ENCODE measurements around the gene PTPRM. TPM values are rescaled to one million over a fixed set of nuclear protein-coding genes. Genes with fewer than 3 reads are reported as not detected.

Gene PTPRM
- total RNA-seq, 1 donor from 2014 or later = 65.5 TPM

- H3K27me3 ChIP-seq (ENCODE audit: control insufficient read depth, insufficient read depth, low read length) = no peaks in the 10 kb centered on the region
- no peaks in the 10 kb centered on the region for H3K36me3 ChIP-seq (ENCODE audit: control insufficient read depth, insufficient read depth, low read length)
- no peak for DNase-seq (ENCODE audit: low read depth)
- TF ChIP-seq CTCF (IDR thresholded peaks at IDR 0.05; ENCODE audit: insufficient read depth, low read length, poor library complexity, severe bottlenecking) = no peak
- no peak overlapping the region for H3K4me3 ChIP-seq (ENCODE audit: low read depth, low read length)
Observed at GRCh38 chr18:7856733-7857132, 289.6 kb downstream of the PTPRM start.

- no peaks in the 10 kb centered on the region for H3K27me3 ChIP-seq (ENCODE audit: control insufficient read depth, insufficient read depth, low read length)
- TF ChIP-seq CTCF (IDR thresholded peaks at IDR 0.05; ENCODE audit: insufficient read depth, low read length, poor library complexity, severe bottlenecking) = no peak
- no peaks in the 10 kb centered on the region for H3K36me3 ChIP-seq (ENCODE audit: control insufficient read depth, insufficient read depth, low read length)
- H3K4me3 ChIP-seq (ENCODE audit: low read depth, low read length) = no peak overlapping the region
- DNase-seq (ENCODE audit: low read depth) = no peak
Observed at GRCh38 chr18:7857562-7857961, 290.4 kb downstream of the PTPRM start.

- no peaks in the 10 kb centered on the region for H3K36me3 ChIP-seq (ENCODE audit: control insufficient read depth, insufficient read depth, low read length)
- no peak overlapping the region for H3K4me3 ChIP-seq (ENCODE audit: low read depth, low read length)
- no peaks in the 10 kb centered on the region for H3K27me3 ChIP-seq (ENCODE audit: control insufficient read depth, insufficient read depth, low read length)
- TF ChIP-seq CTCF (IDR thresholded peaks at IDR 0.05; ENCODE audit: insufficient read depth, low read length, poor library complexity, severe bottlenecking) = no peak
- no peak for DNase-seq (ENCODE audit: low read depth)
Observed at GRCh38 chr18:7859122-7859521, 292.0 kb downstream of the PTPRM start.

- Histone ChIP-seq H3K4me3 (ENCODE audit: low read depth, low read length) (no peak overlapping the region), H3K27me3 (ENCODE audit: control insufficient read depth, insufficient read depth, low read length) (no peaks in the 10 kb centered on the region), H3K36me3 (ENCODE audit: control insufficient read depth, insufficient read depth, low read length) (no peaks in the 10 kb centered on the region)
- no peak for TF ChIP-seq CTCF (IDR thresholded peaks at IDR 0.05; ENCODE audit: insufficient read depth, low read length, poor library complexity, severe bottlenecking)
- no peak for DNase-seq (ENCODE audit: low read depth)
Observed at GRCh38 chr18:7870266-7870665, 303.1 kb downstream of the PTPRM start.

GRCh38 chr18:7870855-7871254 is 303.7 kb downstream of the PTPRM start:
- no peak for TF ChIP-seq CTCF (IDR thresholded peaks at IDR 0.05; ENCODE audit: insufficient read depth, low read length, poor library complexity, severe bottlenecking)
- Histone ChIP-seq H3K27me3 (ENCODE audit: control insufficient read depth, insufficient read depth, low read length) (no peaks in the 10 kb centered on the region), H3K36me3 (ENCODE audit: control insufficient read depth, insufficient read depth, low read length) (no peaks in the 10 kb centered on the region), H3K4me3 (ENCODE audit: low read depth, low read length) (no peak overlapping the region)
- no peak for DNase-seq (ENCODE audit: low read depth)
